Keratinocyte (primary cell): Measurements from ENCODE around the gene DCLK1. TPM values are rescaled to one million over a fixed set of nuclear protein-coding genes. Genes with fewer than 3 reads are reported as not detected.

Source experiments
- DNase-seq: peaks from one replicate; pipeline ENCODE4 v3.0.0-alpha.2; 2011; ENCODE audit warnings: low read depth, missing footprints, low spot score
- FAIRE-seq: peaks from 2 replicates; lab custom pipeline; 2011; peaks lifted over from hg19 to GRCh38; lab: Jason Lieb, UNC
- H2AFZ ChIP-seq: 2 replicates; pipeline ENCODE4 v1.6.0; 2012; ENCODE audit warnings: low read length, control low read depth, inconsistent platforms; ENCODE audit not compliant: control insufficient read depth
- H3K27ac ChIP-seq: 2 replicates; pipeline ENCODE4 v1.5.1; 2011; ENCODE audit warnings: low read length; ENCODE audit not compliant: control insufficient read depth, insufficient read depth
- H3K27me3 ChIP-seq: 3 replicates; pipeline ENCODE4 v1.6.0; 2011; ENCODE audit warnings: low read length; ENCODE audit not compliant: control insufficient read depth, insufficient read depth; ENCODE audit errors: extremely low read depth
- H3K36me3 ChIP-seq, 2 experiments: 2 replicates in 1 of 2; 3 replicates in 1 of 2; pipeline ENCODE4 v1.5.1; 2011; ENCODE audit warnings: low read length in 2 of 2, mild to moderate bottlenecking in 1 of 2; ENCODE audit not compliant: control insufficient read depth in 2 of 2, insufficient read depth in 2 of 2; ENCODE audit errors: extremely low read depth in 1 of 2
- H3K4me1 ChIP-seq: 3 replicates; pipeline ENCODE4 v1.5.1; 2011; ENCODE audit warnings: low read length; ENCODE audit not compliant: control insufficient read depth, insufficient read depth; ENCODE audit errors: extremely low read depth
- H3K4me2 ChIP-seq: 3 replicates; pipeline ENCODE4 v1.6.0; 2011; ENCODE audit warnings: low read depth, low read length; ENCODE audit not compliant: control insufficient read depth, insufficient read depth; ENCODE audit errors: extremely low read depth
- H3K4me3 ChIP-seq, 3 experiments: fragments of 200-600 bp in 1 of 3; sonication (generic) in 1 of 3; 2 replicates in 2 of 3; 3 replicates in 1 of 3; pipeline ENCODE4 v1.5.1; 2011 to 2016; ENCODE audit warnings: low read length in 3 of 3, mild to moderate bottlenecking in 3 of 3, control low read depth in 2 of 3, inconsistent platforms in 1 of 3, low read depth in 1 of 3, mixed read lengths in 1 of 3, mixed run types in 1 of 3, moderate library complexity in 1 of 3; ENCODE audit not compliant: control insufficient read depth in 2 of 3, insufficient read depth in 2 of 3; ENCODE audit errors: extremely low read depth in 1 of 3
- H3K79me2 ChIP-seq: 2 replicates; pipeline ENCODE4 v1.6.0; 2012; ENCODE audit warnings: low read length; ENCODE audit not compliant: control insufficient read depth, insufficient read depth
- H3K9ac ChIP-seq: 3 replicates; pipeline ENCODE4 v1.6.0; 2011; ENCODE audit warnings: low read length; ENCODE audit not compliant: control insufficient read depth, insufficient read depth; ENCODE audit errors: extremely low read depth
- H3K9me1 ChIP-seq: 3 replicates; pipeline ENCODE4 v1.6.0; 2011; ENCODE audit warnings: low read length; ENCODE audit not compliant: control insufficient read depth, insufficient read depth; ENCODE audit errors: extremely low read depth
- H3K9me3 ChIP-seq: 2 replicates; pipeline ENCODE4 v1.5.1; 2012; ENCODE audit warnings: low read depth, low read length; ENCODE audit not compliant: control insufficient read depth
- H4K20me1 ChIP-seq: 3 replicates; pipeline ENCODE4 v1.6.0; 2011; ENCODE audit warnings: low read length; ENCODE audit not compliant: control insufficient read depth, insufficient read depth; ENCODE audit errors: extremely low read depth
- EZH2 ChIP-seq: IDR thresholded peaks from one replicate; pipeline ENCODE4 v1.6.1; 2012; ENCODE audit warnings: inconsistent platforms, mild to moderate bottlenecking, low read length, moderate library complexity
- dilution Hi-C: fragments of 300-500 bp; cut with MboI; formaldehyde crosslinking; loops from one replicate; pipeline ENCODE4 v1.7.0; 2020; ENCODE audit warnings: low sequenced_read_pairs; ENCODE audit not compliant: extremely low pct_ligation_motif_present
- polyA plus RNA-seq, 5 experiments: library from polyadenylated mRNA; depleted of rRNA in 3 of 5; stranded (reverse) in 3 of 5; stranded (forward) in 1 of 5; unstranded in 1 of 5; fragments of >200 nt; gene quantifications; 1 replicate in 1 of 5; 2 replicates in 3 of 5; 3 replicates in 1 of 5; pipeline versions ENCODE4 v1.2.1 to v1.2.3, GENCODE V29; 2011 to 2012; ENCODE audit warnings: missing spikeins in 2 of 5, low read depth in 1 of 5, low replicate concordance in 1 of 5
- TF ChIP-seq, protein P1 (sequence below), 3 experiments: IDR thresholded peaks in 1 of 3; conservative IDR thresholded peaks in 1 of 3; optimal IDR thresholded peaks in 1 of 3; 2 replicates in 2 of 3; 3 replicates in 1 of 3; pipeline versions ENCODE3 to v1.5.1; 2011; ENCODE audit warnings: low read length in 3 of 3, mild to moderate bottlenecking in 3 of 3, moderate library complexity in 2 of 3, control low read depth in 1 of 3, inconsistent platforms in 1 of 3; ENCODE audit not compliant: insufficient read depth in 2 of 3; ENCODE audit errors: extremely low read depth in 1 of 3

The DCLK1 gene
- polyA plus RNA-seq, 1 donor (not counting 4 experiments of a cell fraction or from before 2014, with no cell fraction given) = 0.04 TPM

DNA sequence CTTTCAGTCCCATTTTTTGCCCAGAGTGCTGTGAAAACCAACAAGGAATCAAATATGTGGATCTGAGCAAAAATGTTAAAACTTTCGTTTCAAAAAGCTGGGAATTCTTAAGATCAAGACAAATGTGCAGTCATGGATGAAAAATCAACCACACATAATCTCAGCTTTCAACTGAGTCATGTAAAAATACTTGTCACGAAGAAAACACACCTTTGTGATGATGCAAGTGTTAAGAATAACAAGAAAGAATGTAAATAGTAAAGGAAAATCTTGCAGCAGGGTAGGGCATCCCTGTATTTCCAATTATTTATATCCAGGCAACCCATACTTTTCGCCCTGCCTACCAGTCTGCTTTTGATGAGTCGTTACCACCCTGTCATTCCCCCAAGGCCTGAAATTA lies 27.4 kb upstream of the DCLK1 start:
- no peak for TF ChIP-seq EZH2
- TF ChIP-seq, protein P1, sequence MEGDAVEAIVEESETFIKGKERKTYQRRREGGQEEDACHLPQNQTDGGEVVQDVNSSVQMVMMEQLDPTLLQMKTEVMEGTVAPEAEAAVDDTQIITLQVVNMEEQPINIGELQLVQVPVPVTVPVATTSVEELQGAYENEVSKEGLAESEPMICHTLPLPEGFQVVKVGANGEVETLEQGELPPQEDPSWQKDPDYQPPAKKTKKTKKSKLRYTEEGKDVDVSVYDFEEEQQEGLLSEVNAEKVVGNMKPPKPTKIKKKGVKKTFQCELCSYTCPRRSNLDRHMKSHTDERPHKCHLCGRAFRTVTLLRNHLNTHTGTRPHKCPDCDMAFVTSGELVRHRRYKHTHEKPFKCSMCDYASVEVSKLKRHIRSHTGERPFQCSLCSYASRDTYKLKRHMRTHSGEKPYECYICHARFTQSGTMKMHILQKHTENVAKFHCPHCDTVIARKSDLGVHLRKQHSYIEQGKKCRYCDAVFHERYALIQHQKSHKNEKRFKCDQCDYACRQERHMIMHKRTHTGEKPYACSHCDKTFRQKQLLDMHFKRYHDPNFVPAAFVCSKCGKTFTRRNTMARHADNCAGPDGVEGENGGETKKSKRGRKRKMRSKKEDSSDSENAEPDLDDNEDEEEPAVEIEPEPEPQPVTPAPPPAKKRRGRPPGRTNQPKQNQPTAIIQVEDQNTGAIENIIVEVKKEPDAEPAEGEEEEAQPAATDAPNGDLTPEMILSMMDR (optimal IDR thresholded peaks at IDR 0.05 in 1 of 3, IDR thresholded peaks at IDR 0.05 in 1 of 3, conservative IDR thresholded peaks at IDR 0.05 in 1 of 3; ENCODE audit: extremely low read depth in 1 of 3, insufficient read depth in 2 of 3, low read length in 3 of 3) = no peak
- H3K36me3 ChIP-seq = no peaks in the 10 kb centered on the region
- no peak overlapping the region for H3K27ac ChIP-seq
- no peaks in the 10 kb centered on the region for H4K20me1 ChIP-seq
- dilution Hi-C loops = no loop called here
- H3K4me1 ChIP-seq = peaks cover 2% of the 10 kb centered on the region
- no peak overlapping the region for H3K4me3 ChIP-seq
- H3K27me3 ChIP-seq = peaks cover 7% of the 10 kb centered on the region
- no peak for FAIRE-seq
- no peak overlapping the region for H3K9ac ChIP-seq
- H3K4me2 ChIP-seq = no peak overlapping the region
- H2AFZ ChIP-seq = no peak overlapping the region
- H3K9me1 ChIP-seq = no peaks in the 10 kb centered on the region
- H3K9me3 ChIP-seq = no peaks in the 10 kb centered on the region
- no peaks in the 10 kb centered on the region for H3K79me2 ChIP-seq
- DNase-seq = no peak

DNA sequence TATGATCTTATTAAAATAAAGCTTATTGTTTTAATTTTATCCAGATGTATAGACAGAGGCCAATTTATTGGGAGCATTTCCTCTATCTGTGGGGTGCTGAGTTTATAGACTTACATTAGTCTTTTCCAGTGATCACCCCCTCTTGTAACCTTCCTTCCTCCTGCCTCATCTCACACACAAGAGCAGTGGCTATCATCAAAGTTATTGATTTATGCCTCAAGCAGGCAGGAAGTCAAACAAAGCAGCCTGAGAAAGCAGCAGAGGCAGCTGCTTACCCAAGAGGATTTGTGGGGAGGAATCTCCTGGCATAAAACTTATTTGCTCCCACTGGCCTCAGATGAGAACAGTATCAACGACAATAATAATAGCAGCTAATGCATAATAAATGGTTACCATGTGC lies 26.3 kb upstream of the DCLK1 start:
- no peak for FAIRE-seq
- Histone ChIP-seq H2AFZ (no peak overlapping the region), H3K27ac (no peak overlapping the region), H3K27me3 (peaks cover 7% of the 10 kb centered on the region), H3K79me2 (no peaks in the 10 kb centered on the region), H3K4me2 (no peak overlapping the region), H3K9ac (no peak overlapping the region), H3K36me3 (no peaks in the 10 kb centered on the region), H3K4me1 (no peaks in the 10 kb centered on the region), H3K9me3 (no peaks in the 10 kb centered on the region), H4K20me1 (no peaks in the 10 kb centered on the region), H3K9me1 (no peaks in the 10 kb centered on the region), H3K4me3 (no peak overlapping the region)
- dilution Hi-C loops = no loop called here
- TF ChIP-seq, protein P1 (optimal IDR thresholded peaks at IDR 0.05 in 1 of 3, IDR thresholded peaks at IDR 0.05 in 1 of 3, conservative IDR thresholded peaks at IDR 0.05 in 1 of 3; ENCODE audit: extremely low read depth in 1 of 3, insufficient read depth in 2 of 3, low read length in 3 of 3) = no peak
- no peak for TF ChIP-seq EZH2
- DNase-seq = no peak
